Vagina (tissue), 2 donors: ENCODE data around the gene SPAG17.

Experiments
- CTCF ChIP-seq, 3 experiments: fragments of 450-650 bp in 2 of 3; fragments of 200-600 bp in 1 of 3; sonication (generic) in 1 of 3; IDR thresholded peaks; one replicate each; pipeline ENCODE4 v1.5.1; 2017 to 2019; ENCODE audit warnings: antibody characterized with exemption in 3 of 3, mild to moderate bottlenecking in 2 of 3, moderate library complexity in 2 of 3
- POLR2A ChIP-seq, 2 donors: fragments of 450-650 bp; IDR thresholded peaks; one replicate each; pipeline ENCODE4 v1.6.1; 2017; ENCODE audit warnings: antibody characterized with exemption in 2 of 2, mild to moderate bottlenecking in 2 of 2, moderate library complexity in 2 of 2
- POLR2AphosphoS5 ChIP-seq, 2 donors: sonication (generic); formaldehyde crosslinking; IDR thresholded peaks; one replicate each; pipeline ENCODE4 v1.9.0; 2017; ENCODE audit warnings: antibody characterized with exemption in 2 of 2, mild to moderate bottlenecking in 2 of 2, low read depth in 1 of 2; ENCODE audit not compliant: insufficient read depth in 1 of 2

GRCh38 chr1:118101999-118102398, 83.0 kb downstream of the SPAG17 start:
- TF ChIP-seq CTCF (IDR thresholded peaks at IDR 0.05), result no peak
- TF ChIP-seq POLR2A (IDR thresholded peaks at IDR 0.05), result no peak
- no peak for TF ChIP-seq POLR2AphosphoS5 (IDR thresholded peaks at IDR 0.05; ENCODE audit: insufficient read depth in 1 of 2, low read depth in 1 of 2)
